SK-N-SH (cell line): ENCODE data around the gene C3orf52. TPM values are rescaled to one million over a fixed set of nuclear protein-coding genes. Genes with fewer than 3 reads are reported as not detected.
A peak's percentile ranks its signal among the peaks of the same experiment; 100 is the strongest.

Source experiments
- CTCF ChIA-PET: fragments of 300-600, 350-600 bp; formaldehyde crosslinking; extraction: SDS; loops from one replicate; lab custom pipeline; 2021; lab: Yijun Ruan, JAX
- POLR2A ChIA-PET: fragments of 350-600 bp; sonication (Branson Sonifier 250); formaldehyde crosslinking; extraction: SDS; loops from one replicate; lab custom pipeline; 2020; ENCODE audit warnings: antibody characterized with exemption, inconsistent platforms; lab: Yijun Ruan, JAX
- DNase-seq: peaks from one replicate; pipeline ENCODE4 v3.0.0; 2012
- H2AFZ ChIP-seq: fragments of 200-600 bp; sonication (generic); 2 replicates; pipeline ENCODE4 v1.8.1; 2016; ENCODE audit warnings: antibody characterized with exemption, mild to moderate bottlenecking, low read depth
- H3F3A ChIP-seq: fragments of 200-600 bp; sonication (generic); replicated peaks from 2 replicates; pipeline ENCODE3; 2016; ENCODE audit warnings: antibody characterized with exemption, mild to moderate bottlenecking; ENCODE audit not compliant: insufficient read depth
- H3K27ac ChIP-seq, 2 experiments: fragments of 200-500 bp in 1 of 2; fragments of 200-600 bp in 1 of 2; sonication (Bioruptor generic) in 1 of 2; sonication (generic), shearing (Covaris generic) in 1 of 2; 2 replicates each; pipeline versions ENCODE4 v1.5.1 to v1.6.1; 2014 to 2016; ENCODE audit warnings: low read depth in 2 of 2, inconsistent platforms in 1 of 2, low read length in 1 of 2, mild to moderate bottlenecking in 1 of 2, mixed read lengths in 1 of 2
- H3K27me3 ChIP-seq: fragments of 200-600 bp; sonication (generic), shearing (Covaris generic); 2 replicates; pipeline ENCODE4 v1.6.1; 2016; ENCODE audit warnings: mixed run types; ENCODE audit not compliant: insufficient read depth
- H3K36me3 ChIP-seq, 2 experiments: fragments of 200-500 bp in 1 of 2; fragments of 200-600 bp in 1 of 2; sonication (Bioruptor generic) in 1 of 2; sonication (generic) in 1 of 2; replicated peaks in 1 of 2; 2 replicates each; pipeline versions ENCODE3 to v1.5.1; 2014 to 2016; ENCODE audit warnings: low read length in 1 of 2, mild to moderate bottlenecking in 1 of 2; ENCODE audit not compliant: insufficient read depth in 2 of 2, control insufficient read depth in 1 of 2
- H3K4me1 ChIP-seq, 2 experiments: fragments of 200-500 bp in 1 of 2; fragments of 200-600 bp in 1 of 2; sonication (Bioruptor generic) in 1 of 2; sonication (generic), shearing (Covaris generic) in 1 of 2; 2 replicates each; pipeline versions ENCODE4 v1.5.1 to v1.6.1; 2014 to 2016; ENCODE audit warnings: low read depth in 1 of 2, low read length in 1 of 2, mixed run types in 1 of 2; ENCODE audit not compliant: insufficient read depth in 2 of 2, control insufficient read depth in 1 of 2
- H3K4me2 ChIP-seq: fragments of 200-600 bp; sonication (generic), shearing (Covaris generic); 2 replicates; pipeline ENCODE4 v1.6.1; 2017; ENCODE audit warnings: mixed run types
- H3K4me3 ChIP-seq, 2 experiments: fragments of 200-500 bp in 1 of 2; fragments of 200-600 bp in 1 of 2; sonication (Bioruptor generic) in 1 of 2; sonication (generic), shearing (Covaris generic) in 1 of 2; 2 replicates each; pipeline versions ENCODE4 v1.5.1 to v1.8.1; 2014 to 2016; ENCODE audit warnings: low read depth in 2 of 2, inconsistent platforms in 1 of 2, low read length in 1 of 2, mild to moderate bottlenecking in 1 of 2, mixed read lengths in 1 of 2, moderate library complexity in 1 of 2
- H3K79me2 ChIP-seq: fragments of 200-600 bp; sonication (generic); 2 replicates; pipeline ENCODE4 v1.8.1; 2017; ENCODE audit warnings: mild to moderate bottlenecking; ENCODE audit not compliant: insufficient read depth
- H3K9ac ChIP-seq: fragments of 200-600 bp; sonication (generic); 2 replicates; pipeline ENCODE4 v1.6.1; 2017; ENCODE audit warnings: mixed run types
- H3K9me2 ChIP-seq: fragments of 200-600 bp; sonication (generic); 2 replicates; pipeline ENCODE4 v1.6.1; 2017; ENCODE audit warnings: mixed run types
- H3K9me3 ChIP-seq: fragments of 200-600 bp; sonication (generic); 2 replicates; pipeline ENCODE4 v1.6.1; 2017; ENCODE audit warnings: mixed run types, mild to moderate bottlenecking, moderate library complexity
- H4K20me1 ChIP-seq: fragments of 200-600 bp; sonication (generic); 2 replicates; pipeline ENCODE4 v1.6.1; 2017; ENCODE audit warnings: mild to moderate bottlenecking, mixed run types; ENCODE audit not compliant: insufficient read depth
- EP300 ChIP-seq, 2 experiments: IDR thresholded peaks; 2 replicates each; pipeline versions ENCODE4 v1.4.0 to v1.6.1; 2012; ENCODE audit warnings: borderline replicate concordance in 1 of 2, low read depth in 1 of 2, low read length in 1 of 2
- GATA2 ChIP-seq: sonication (generic); formaldehyde crosslinking; IDR thresholded peaks from 2 replicates; pipeline ENCODE4 v1.5.0; 2020; ENCODE audit warnings: mild to moderate bottlenecking, missing genetic modification reagents
- MEF2A ChIP-seq: IDR thresholded peaks from 2 replicates; pipeline ENCODE4 v1.4.0; 2012; ENCODE audit warnings: low read depth, borderline replicate concordance
- RFX5 ChIP-seq: IDR thresholded peaks from 2 replicates; pipeline ENCODE4 v1.6.1; 2012; ENCODE audit warnings: mild to moderate bottlenecking, improper control_type of control experiment, low read length
- RXRA ChIP-seq: IDR thresholded peaks from 2 replicates; pipeline ENCODE4 v1.4.0; 2012; ENCODE audit warnings: low read depth, mild to moderate bottlenecking, borderline replicate concordance
- SMC3 ChIP-seq: IDR thresholded peaks from 2 replicates; pipeline ENCODE4 v1.6.1; 2012; ENCODE audit warnings: low read depth, low read length, improper control_type of control experiment
- TEAD4 ChIP-seq: IDR thresholded peaks from 2 replicates; pipeline ENCODE4 v1.4.0; 2012; ENCODE audit warnings: mild to moderate bottlenecking, borderline replicate concordance; ENCODE audit not compliant: insufficient read depth
- WGBS: methylation state at CpG from one replicate; pipeline ENCODE4 v1.1.6; 2017; ENCODE audit warnings: low lambda C conversion rate; 5-methylcytosine and 5-hydroxymethylcytosine counted together
- polyA plus RNA-seq, 3 experiments: library from polyadenylated mRNA; depleted of rRNA; stranded (reverse); fragments of >200 nt; gene quantifications; 2 replicates each; pipeline ENCODE4 v1.2.3, GENCODE V29; 2012
- TF ChIP-seq, protein P1 (sequence below): IDR thresholded peaks from 2 replicates; pipeline ENCODE4 v1.4.0; 2012; ENCODE audit warnings: low read depth, borderline replicate concordance

C3orf52 gene
- polyA plus RNA-seq, 1 of the 3 experiments (the other 2 are of a cell fraction): 5.4 TPM

DNA sequence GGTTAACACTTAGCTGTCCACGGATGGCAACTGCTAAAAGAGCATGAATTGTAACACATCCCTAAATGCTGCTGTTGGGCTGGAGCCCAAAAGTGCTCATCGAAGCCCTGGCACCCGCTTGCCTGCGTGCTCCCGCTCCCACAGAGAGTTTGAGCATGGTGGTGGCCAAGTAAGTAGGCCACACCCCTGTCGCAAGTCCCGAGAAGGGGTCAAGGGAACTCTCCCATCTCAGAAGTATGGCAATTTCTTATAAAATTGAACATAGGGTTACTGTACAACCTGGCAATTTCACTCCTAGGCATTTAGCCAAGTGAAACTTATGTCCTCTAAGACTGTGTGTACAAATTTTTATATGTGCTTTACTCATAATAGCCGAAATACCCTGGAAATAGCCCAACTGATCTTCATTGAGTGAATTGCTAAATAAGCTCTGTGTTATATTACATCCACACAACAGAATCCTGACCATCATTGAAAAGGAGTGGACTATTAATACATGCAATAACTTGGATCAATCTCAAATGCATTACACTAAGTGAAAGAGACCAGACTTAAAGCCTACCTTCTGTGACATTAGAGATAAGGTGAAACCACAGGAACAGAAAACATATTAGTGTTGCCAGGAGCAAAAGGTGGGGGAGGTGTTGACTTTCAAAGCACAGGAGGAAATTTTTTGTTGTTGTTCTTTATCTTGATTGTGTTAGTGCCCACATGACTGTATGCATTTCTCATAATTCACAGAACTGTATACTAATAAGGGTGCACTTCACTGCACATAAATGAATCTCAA lies 48.3 kb downstream of the C3orf52 start:
- Histone ChIP-seq H3K9ac (no peak overlapping the region), H3K4me1 (peaks cover 0 to 4% of the 10 kb centered on the region in 2 experiments; a peak in 2 of 4 replicates), H3K9me2 (no peaks in the 10 kb centered on the region), H3K79me2 (no peaks in the 10 kb centered on the region), H3K4me2 (no peak overlapping the region), H3F3A (no peaks in the 10 kb centered on the region), H3K27ac (no peak overlapping the region), H2AFZ (no peak overlapping the region), H3K27me3 (no peaks in the 10 kb centered on the region), H3K9me3 (no peaks in the 10 kb centered on the region), H3K36me3 (no peaks in the 10 kb centered on the region), H4K20me1 (no peaks in the 10 kb centered on the region), H3K4me3 (no peak overlapping the region)
- 86% methylated on average over 8 of the region's 8 CpGs for WGBS
- ChIA-PET CTCF (no interaction called here), POLR2A (no interaction called here)
- TF ChIP-seq EP300 (IDR thresholded peaks at IDR 0.05; ENCODE audit: borderline replicate concordance in 1 of 2, low read depth in 1 of 2, low read length in 1 of 2) (no peak), GATA2 (peak; percentile 85), TEAD4 (no peak), RFX5 (no peak), SMC3 (no peak)
- TF ChIP-seq, protein P1, sequence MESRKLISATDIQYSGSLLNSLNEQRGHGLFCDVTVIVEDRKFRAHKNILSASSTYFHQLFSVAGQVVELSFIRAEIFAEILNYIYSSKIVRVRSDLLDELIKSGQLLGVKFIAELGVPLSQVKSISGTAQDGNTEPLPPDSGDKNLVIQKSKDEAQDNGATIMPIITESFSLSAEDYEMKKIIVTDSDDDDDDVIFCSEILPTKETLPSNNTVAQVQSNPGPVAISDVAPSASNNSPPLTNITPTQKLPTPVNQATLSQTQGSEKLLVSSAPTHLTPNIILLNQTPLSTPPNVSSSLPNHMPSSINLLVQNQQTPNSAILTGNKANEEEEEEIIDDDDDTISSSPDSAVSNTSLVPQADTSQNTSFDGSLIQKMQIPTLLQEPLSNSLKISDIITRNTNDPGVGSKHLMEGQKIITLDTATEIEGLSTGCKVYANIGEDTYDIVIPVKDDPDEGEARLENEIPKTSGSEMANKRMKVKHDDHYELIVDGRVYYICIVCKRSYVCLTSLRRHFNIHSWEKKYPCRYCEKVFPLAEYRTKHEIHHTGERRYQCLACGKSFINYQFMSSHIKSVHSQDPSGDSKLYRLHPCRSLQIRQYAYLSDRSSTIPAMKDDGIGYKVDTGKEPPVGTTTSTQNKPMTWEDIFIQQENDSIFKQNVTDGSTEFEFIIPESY: no peak
- peak; percentile 13 for DNase-seq

DNA sequence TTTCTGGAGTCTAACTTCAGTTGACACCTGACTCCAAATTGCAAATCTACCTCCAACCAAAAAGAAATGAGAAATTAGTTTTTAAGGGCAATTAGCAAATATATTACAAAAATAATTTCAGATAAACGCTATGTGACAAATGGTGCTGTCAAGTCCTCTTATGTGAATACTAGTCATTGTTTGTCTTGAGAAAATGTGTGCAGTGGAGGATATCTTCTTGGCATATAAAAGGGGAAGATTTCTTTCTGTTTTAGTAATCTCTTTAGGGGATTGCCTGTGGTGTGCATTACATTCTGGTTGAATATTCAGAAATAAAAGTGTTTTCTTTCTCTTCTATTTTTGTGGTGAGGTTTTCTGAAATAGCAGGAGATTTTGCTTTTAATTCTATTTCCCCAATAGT lies 49.9 kb downstream of the C3orf52 start:
- Histone ChIP-seq H3K9me3 (no peaks in the 10 kb centered on the region), H3K36me3 (no peaks in the 10 kb centered on the region), H3K4me3 (no peak overlapping the region), H3F3A (no peaks in the 10 kb centered on the region), H2AFZ (no peak overlapping the region), H3K27me3 (no peaks in the 10 kb centered on the region), H3K79me2 (no peaks in the 10 kb centered on the region), H3K9ac (no peak overlapping the region), H3K4me1 (peaks cover 0 to 4% of the 10 kb centered on the region in 2 experiments; a peak in 2 of 4 replicates), H4K20me1 (no peaks in the 10 kb centered on the region), H3K4me2 (no peak overlapping the region), H3K27ac (no peak overlapping the region), H3K9me2 (no peaks in the 10 kb centered on the region)
- WGBS: 88% methylated on average over 1 of the region's 1 CpG
- no peak for DNase-seq
- no peak for TF ChIP-seq EP300 (IDR thresholded peaks at IDR 0.05; ENCODE audit: borderline replicate concordance in 1 of 2, low read depth in 1 of 2, low read length in 1 of 2)
- TF ChIP-seq RXRA: no peak
- TF ChIP-seq MEF2A: no peak
- ChIA-PET POLR2A (no interaction called here), CTCF (interaction anchor here (1.3 to 1.9 kb wide), 7 partner anchors 24 to 395 kb away, joined by 3 to 7 read pairs (median 4); no protein-coding TSS in a partner anchor)
